NCI-H446 treated with DMSO at 0.1 percent for 48 hours (cell line): ENCODE measurements around the gene KDM4F.
"Not testable (repeated sequence)": the region's sequence is repeated elsewhere in the genome, so short reads cannot be mapped to it uniquely, and the experiment has no call there.

Experiments
- DNase-seq: peaks from one replicate; lab custom pipeline; 2025; lab: John Stamatoyannopoulos, UW

The KDM4F gene

GRCh38 chr11:95049122-95049521, at the start of gene KDM4F:
Gene KDM4F, plus strand, starts transcription at chr11:95049422.
- not testable (repeated sequence) for DNase-seq

- no peak for DNase-seq
Observed at GRCh38 chr11:95003716-95004115, 45.5 kb upstream of the KDM4F start.

GRCh38 chr11:95005642-95006041, 43.6 kb upstream of the KDM4F start:
- no peak for DNase-seq

DNA sequence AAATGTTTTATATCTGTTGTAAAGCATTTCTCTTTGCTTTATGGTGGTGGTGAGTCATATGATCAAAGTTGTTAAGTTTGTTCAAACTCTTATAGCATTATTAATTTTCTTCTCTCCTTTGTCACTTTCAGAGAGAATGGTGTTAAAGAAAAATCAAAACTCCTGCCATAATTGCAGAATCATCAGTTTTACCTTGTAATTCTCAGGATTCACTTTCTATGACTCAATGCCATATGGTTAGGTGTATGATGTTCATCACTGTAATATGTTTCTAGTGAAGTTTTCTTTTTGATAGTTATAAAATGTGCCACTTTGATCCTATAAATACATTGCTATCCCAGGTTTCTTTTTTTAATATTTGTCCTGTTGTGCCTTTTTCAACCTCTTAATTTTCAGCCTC, 37.8 kb upstream of the KDM4F start:
- DNase-seq, result no peak

- no peak for DNase-seq
Observed at GRCh38 chr11:95014184-95014821, 34.9 kb upstream of the KDM4F start.

DNA sequence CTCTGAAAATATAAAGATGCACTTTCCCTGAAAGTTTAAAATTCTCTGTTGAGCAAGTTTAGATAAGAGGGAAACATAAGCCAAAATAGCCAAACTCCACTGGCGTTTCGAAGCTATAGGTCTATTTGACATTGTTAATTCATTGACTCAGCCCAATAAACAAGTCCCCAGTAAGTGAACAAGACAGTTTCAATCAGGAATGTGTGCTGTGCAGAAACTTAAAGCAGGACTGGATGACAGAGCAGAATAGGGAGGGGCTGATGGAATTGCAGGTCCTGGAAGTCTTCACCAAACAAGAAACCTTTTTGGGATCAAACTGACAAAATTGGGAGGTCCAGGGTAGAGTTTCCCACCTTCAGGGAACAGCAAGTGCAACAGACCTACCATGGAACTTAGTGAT, 33.1 kb upstream of the KDM4F start:
- DNase-seq, result no peak

DNA sequence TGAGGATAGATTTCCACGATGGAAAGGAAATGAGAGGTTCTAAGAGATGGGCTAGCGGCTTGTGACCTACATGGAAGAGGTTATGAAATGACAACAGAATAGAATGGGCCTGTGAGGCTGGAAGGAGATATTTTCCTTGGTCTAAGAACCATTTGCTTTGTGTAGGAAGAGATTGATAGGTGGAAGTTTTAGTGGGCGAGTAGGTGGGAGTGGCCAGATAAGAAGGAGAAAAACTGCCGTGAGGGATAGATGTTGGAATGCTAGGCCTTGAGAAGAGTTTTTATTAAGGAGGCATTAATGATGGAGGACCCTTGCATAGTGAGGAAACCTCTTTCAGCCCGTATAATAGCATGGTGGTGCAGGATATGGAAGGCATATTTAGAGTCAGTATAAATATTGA, 27.8 kb upstream of the KDM4F start:
- DNase-seq, result not testable (repeated sequence)

GRCh38 chr11:95024958-95025357, 24.3 kb upstream of the KDM4F start, which contains the start of gene KDM4E:
Gene KDM4E, plus strand, starts transcription at chr11:95025258. Its CDS starts 300 bp downstream, at chr11:95025558.
- no peak for DNase-seq

GRCh38 chr11:95025594-95025993, 23.6 kb upstream of the KDM4F start:
- not testable (repeated sequence) for DNase-seq

- no peak for DNase-seq
Observed at GRCh38 chr11:95028357-95028756, 20.9 kb upstream of the KDM4F start.

- DNase-seq, result no peak
Observed at GRCh38 chr11:95033051-95033450, 16.2 kb upstream of the KDM4F start.

DNA sequence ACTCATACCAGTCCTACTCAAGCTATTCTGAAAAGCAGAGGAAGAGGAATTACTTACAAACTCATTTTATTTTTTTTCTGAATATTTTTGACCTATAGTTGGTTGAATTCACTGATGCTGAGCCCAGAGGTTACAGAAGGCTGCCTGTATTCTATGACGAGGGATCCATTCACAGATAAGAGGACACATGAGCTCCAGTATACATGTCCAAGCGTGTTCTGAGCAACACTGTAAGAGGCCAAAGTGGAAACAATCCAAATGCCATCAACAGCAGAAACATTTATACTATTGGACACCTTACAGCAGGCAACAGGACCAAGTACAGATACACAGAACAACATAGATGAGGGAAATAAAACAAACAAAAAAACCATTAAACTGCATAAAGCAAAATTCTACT, 13.9 kb upstream of the KDM4F start:
- no peak for DNase-seq

GRCh38 chr11:95037356-95038035, 11.7 kb upstream of the KDM4F start:
- DNase-seq, result not testable (repeated sequence)

DNA sequence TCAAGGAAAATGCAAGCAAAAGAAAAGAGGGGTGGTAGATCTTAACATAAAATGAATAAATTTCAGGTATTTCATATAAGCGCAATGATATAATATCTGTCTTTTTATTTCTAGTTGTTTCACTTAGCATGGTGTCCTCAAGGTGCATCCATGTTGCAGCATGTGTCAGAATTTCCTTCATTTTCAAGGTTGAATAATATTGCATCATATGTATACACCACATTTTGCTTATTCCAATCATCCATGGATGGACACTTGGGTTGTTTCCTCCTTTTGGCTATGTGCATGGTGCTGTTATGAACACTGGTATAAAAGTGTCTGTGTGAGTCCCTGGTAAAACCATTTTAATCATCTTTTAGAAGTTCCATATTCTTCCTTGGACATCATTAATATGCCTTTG, 7.0 kb upstream of the KDM4F start:
- no peak for DNase-seq

- DNase-seq, result no peak
Observed at GRCh38 chr11:95042906-95043305, 6.3 kb upstream of the KDM4F start.

DNA sequence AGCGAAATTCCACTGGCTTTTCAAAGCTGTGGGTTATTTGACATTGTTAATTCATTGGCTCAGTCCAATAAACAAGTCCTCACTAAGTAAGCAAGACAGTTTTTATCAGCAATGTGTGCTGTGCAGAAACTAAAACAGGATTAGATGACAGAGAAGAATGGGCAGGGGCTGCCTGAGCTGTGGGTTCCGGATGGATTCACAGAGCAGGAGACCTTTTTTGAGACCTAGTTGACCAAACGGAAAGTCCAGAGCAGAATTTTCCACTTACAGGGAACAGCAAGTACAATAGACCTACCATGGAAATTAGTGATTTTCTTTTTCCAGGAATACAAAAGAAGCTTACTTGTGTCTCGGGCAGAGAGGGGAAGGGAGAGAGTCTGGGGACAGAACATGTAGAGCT, 5.2 kb upstream of the KDM4F start:
- DNase-seq, result no peak

- no peak for DNase-seq
Observed at GRCh38 chr11:95045812-95046211, 3.4 kb upstream of the KDM4F start.

- no peak for DNase-seq
Observed at GRCh38 chr11:95050595-95051202, 1.5 kb downstream of the KDM4F start.

- no peak for DNase-seq
Observed at GRCh38 chr11:95054356-95054755, 5.1 kb downstream of the KDM4F start.

DNA sequence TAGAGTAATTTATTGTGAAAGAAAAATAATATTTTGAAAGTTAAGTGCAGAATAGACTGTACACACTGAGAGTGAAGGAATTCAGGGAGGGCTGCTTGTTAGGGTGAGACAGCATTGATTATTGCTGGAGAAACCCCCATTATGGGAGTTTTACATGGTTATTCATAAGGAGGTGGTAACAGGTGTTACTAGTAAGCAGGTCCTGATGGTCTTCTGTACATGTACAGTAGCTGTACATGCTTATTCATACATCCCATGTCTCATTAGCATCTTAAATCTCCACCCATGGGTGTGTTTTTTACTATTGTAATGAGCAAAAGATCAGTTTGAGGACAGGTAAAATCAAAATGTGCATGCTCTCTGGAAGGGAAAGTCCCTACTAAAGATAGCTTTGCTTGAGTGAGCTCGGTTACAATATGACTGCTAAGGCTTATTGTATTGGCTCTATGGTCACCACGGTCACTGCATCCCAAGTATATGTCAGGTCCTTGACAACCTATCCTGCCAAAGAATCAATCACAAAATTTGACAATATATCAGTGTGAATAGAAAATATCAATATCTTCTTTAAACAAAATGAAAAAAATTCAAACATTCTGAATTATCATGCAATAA, 6.2 kb downstream of the KDM4F start:
- DNase-seq, result no peak

- no peak for DNase-seq
Observed at GRCh38 chr11:95057959-95058358, 8.7 kb downstream of the KDM4F start.

- no peak for DNase-seq
Observed at GRCh38 chr11:95058621-95059020, 9.4 kb downstream of the KDM4F start.

- no peak for DNase-seq
Observed at GRCh38 chr11:95059046-95059445, 9.8 kb downstream of the KDM4F start.
